ENCODE results near the gene GRIK4. TPM values are rescaled to one million over a fixed set of nuclear protein-coding genes. Genes with fewer than 3 reads are reported as not detected.

Gene GRIK4
- total and polyA plus RNA-seq, 11 donors = 0.04 to 0.45 (median 0.12) TPM; not detected in 6

DNA sequence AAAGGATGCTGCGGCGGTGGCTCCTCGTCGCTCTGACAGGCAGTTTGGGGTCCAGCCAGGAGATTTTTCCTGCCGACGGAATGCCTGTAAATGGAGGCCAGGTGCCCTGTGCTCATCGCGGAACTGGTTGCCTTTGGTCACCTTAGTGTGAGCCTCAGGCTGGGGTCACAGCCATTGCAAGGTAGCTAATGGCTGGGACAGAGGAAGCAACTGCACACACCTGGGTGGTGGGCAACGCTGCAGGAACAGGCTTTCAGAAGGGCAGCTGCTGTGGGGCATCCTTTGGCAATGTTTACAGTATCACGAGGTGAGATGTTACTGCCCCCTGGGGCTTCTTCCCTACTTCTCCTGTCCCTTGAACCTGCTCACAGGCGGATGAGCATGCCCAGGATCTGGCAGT lies 205.5 kb downstream of the GRIK4 start:
- no peak overlapping the region for H3K4me3 ChIP-seq
- DNase-seq (no peak), ATAC-seq (no peak)
- WGBS, 4 donors = 73 to 83% (median 81%) methylated on average over 11 of the region's 11 CpGs
- intact Hi-C loops (cut with DNase I) = no loop called here
- H3K27ac ChIP-seq = no peak overlapping the region
- TF ChIP-seq POLR2A (IDR thresholded peaks at IDR 0.05) (no peak), CTCF (IDR thresholded peaks at IDR 0.05) (no peak)
- peaks cover 0 to 7% (median 0%) of the 10 kb centered on the region in 12 donors for H3K4me1 ChIP-seq
- H3K27me3 ChIP-seq = peaks cover 0 to 57% (median 0%) of the 10 kb centered on the region in 9 donors
- H3K9me3 ChIP-seq = no peaks in the 10 kb centered on the region
- no peaks in the 10 kb centered on the region for H3K36me3 ChIP-seq

DNA sequence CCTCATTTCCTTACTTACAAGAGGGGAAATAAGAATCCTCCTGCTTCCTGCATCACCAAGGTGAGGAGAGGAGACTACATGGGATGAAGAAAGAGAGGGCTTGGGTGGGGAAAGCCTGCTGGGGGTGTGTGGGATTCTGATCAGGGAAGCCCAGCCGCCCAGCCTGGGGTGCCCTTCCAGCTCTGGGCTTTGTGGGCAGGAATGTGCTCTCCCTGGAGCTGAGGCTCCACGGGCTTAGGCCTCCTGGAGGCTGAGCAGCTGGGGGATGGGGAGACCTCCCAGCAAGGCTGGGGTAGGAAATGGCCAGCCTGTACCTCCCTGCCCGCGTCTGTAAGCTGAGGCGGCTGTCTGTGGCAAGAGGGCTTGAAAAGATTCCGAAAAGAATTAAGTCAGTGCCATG lies 206.1 kb downstream of the GRIK4 start:
- Histone ChIP-seq H3K9me3 (no peaks in the 10 kb centered on the region), H3K4me1 (peaks cover 0 to 7% (median 0%) of the 10 kb centered on the region in 12 donors), H3K36me3 (no peaks in the 10 kb centered on the region), H3K4me3 (no peak overlapping the region), H3K27ac (no peak overlapping the region), H3K27me3 (peaks cover 0 to 58% (median 0%) of the 10 kb centered on the region in 9 donors)
- intact Hi-C loops (cut with DNase I) = no loop called here
- TF ChIP-seq POLR2A (IDR thresholded peaks at IDR 0.05) (no peak), CTCF (IDR thresholded peaks at IDR 0.05) (no peak)
- WGBS, 4 donors = 67 to 78% (median 72%) methylated on average over 6 of the region's 6 CpGs
- ATAC-seq (no peak), DNase-seq (no peak)

DNA sequence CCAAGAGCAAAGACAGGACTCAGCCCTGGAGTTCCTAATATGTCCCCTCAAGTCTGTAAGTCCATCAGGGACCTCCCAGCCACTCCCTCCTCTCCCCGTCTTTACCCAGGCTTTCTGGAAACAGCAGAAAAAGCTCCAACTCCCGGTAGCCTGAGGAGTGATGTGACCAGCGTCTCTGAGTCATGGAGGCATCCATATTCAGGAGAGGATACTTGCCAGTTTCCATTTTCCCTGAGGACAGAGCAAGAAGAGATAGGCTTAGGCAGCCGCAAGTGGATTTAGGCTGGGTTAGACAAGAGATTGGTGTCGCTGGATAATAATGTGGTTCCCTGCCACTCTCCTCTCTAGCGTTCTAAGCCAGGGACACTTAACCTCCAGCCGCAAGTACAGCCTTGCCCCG lies 206.6 kb downstream of the GRIK4 start:
- no peaks in the 10 kb centered on the region for H3K36me3 ChIP-seq
- ATAC-seq (no peak), DNase-seq (no peak)
- H3K4me3 ChIP-seq = no peak overlapping the region
- WGBS, 4 donors = 68 to 74% (median 74%) methylated on average over 7 to 8 of the region's 8 CpGs
- H3K4me1 ChIP-seq = peaks cover 0 to 7% (median 0%) of the 10 kb centered on the region in 12 donors
- TF ChIP-seq POLR2A (IDR thresholded peaks at IDR 0.05) (no peak), CTCF (IDR thresholded peaks at IDR 0.05) (no peak)
- intact Hi-C loops (cut with DNase I) = no loop called here
- no peaks in the 10 kb centered on the region for H3K9me3 ChIP-seq
- H3K27me3 ChIP-seq = peaks cover 0 to 58% (median 0%) of the 10 kb centered on the region in 9 donors
- H3K27ac ChIP-seq = no peak overlapping the region

- Histone ChIP-seq H3K9me3 (no peaks in the 10 kb centered on the region), H3K36me3 (no peaks in the 10 kb centered on the region), H3K27me3 (peaks cover 0 to 55% (median 0%) of the 10 kb centered on the region in 9 donors), H3K4me3 (no peak overlapping the region), H3K4me1 (peaks cover 0 to 7% (median 0%) of the 10 kb centered on the region in 12 donors), H3K27ac (no peak overlapping the region)
- intact Hi-C loops (cut with DNase I) = no loop called here
- TF ChIP-seq CTCF (IDR thresholded peaks at IDR 0.05) (no peak), POLR2A (IDR thresholded peaks at IDR 0.05) (no peak)
- ATAC-seq (no peak), DNase-seq (no peak)
- WGBS, 4 donors = 53 to 65% (median 56%) methylated on average over 3 of the region's 3 CpGs
Measured at GRCh38 chr11:120719348-120719747, 207.8 kb downstream of the GRIK4 start.
